HCT116 (cell line): ENCODE results near the gene CLIC5. TPM values are rescaled to one million over a fixed set of nuclear protein-coding genes. Genes with fewer than 3 reads are reported as not detected.

Source experiments
- ATAC-seq: fragments of 200-7000 bp; cut with Tn5 transposase; 2 replicates; pipeline ENCODE4 v1.9.1; 2020; ENCODE audit warnings: mild to moderate bottlenecking, moderate library complexity
- BruUV-seq: library from RNA; stranded (reverse); fragments of 400-500 nt; replicated peaks from 2 replicates; lab custom pipeline; 2021; lab: Mats Ljungman, UMichigan
- CTCF ChIA-PET: fragments of 300-600 bp; sonication (Branson Sonifier 250); formaldehyde crosslinking; loops from one replicate; lab custom pipeline; 2021; ENCODE audit warnings: antibody characterized with exemption; lab: Charles Lee
- POLR2A ChIA-PET: fragments of 300-600, 350-600 bp; sonication (Branson Sonifier 250); formaldehyde crosslinking; loops from one replicate; lab custom pipeline; 2021; ENCODE audit warnings: antibody characterized with exemption; lab: Charles Lee
- RAD21 ChIA-PET, 2 experiments: fragments of 300-600 bp; sonication (Branson Sonifier 250); formaldehyde crosslinking; loops; one replicate each; lab custom pipeline; 2023; ENCODE audit warnings: low total read pairs in 2 of 2; ENCODE audit not compliant: uncharacterized antibody in 2 of 2, unreplicated experiment in 2 of 2, low non-redundant PET in 1 of 2; lab: Charles Lee
- DNase-seq: peaks from one replicate; pipeline ENCODE4 v3.0.0-alpha.2; 2010; ENCODE audit warnings: low read depth, low spot score
- H2AFZ ChIP-seq: fragments of 200-600 bp; shearing (Covaris generic), sonication (generic); 2 replicates; pipeline ENCODE4 v1.6.1; 2017; ENCODE audit warnings: low read depth, mixed run types, mixed read lengths, antibody characterized with exemption, low read length; ENCODE audit not compliant: poor library complexity, severe bottlenecking
- H3K27ac ChIP-seq: 2 replicates; pipeline ENCODE4 v1.5.1; 2012; ENCODE audit warnings: low read depth, low read length
- H3K27me3 ChIP-seq: fragments of 200-600 bp; sonication (generic); 2 replicates; pipeline ENCODE4 v1.6.1; 2016; ENCODE audit warnings: mixed run types, low read length, mixed read lengths; ENCODE audit not compliant: insufficient read depth
- H3K36me3 ChIP-seq, 2 experiments: fragments of 200-500 bp in 1 of 2; fragments of 200-600 bp in 1 of 2; sonication (Bioruptor generic) in 1 of 2; sonication (generic) in 1 of 2; 2 replicates each; pipeline versions ENCODE4 v1.5.1 to v1.6.1; 2014 to 2016; ENCODE audit warnings: low read length in 2 of 2, inconsistent platforms in 1 of 2, mixed read lengths in 1 of 2, mixed run types in 1 of 2; ENCODE audit not compliant: insufficient read depth in 2 of 2, control insufficient read depth in 1 of 2
- H3K4me1 ChIP-seq, 2 experiments: fragments of 200-600 bp in 1 of 2; sonication (generic) in 1 of 2; 2 replicates each; pipeline versions ENCODE4 v1.5.1 to v1.6.1; 2012 to 2017; ENCODE audit warnings: low read length in 2 of 2, inconsistent platforms in 1 of 2, mild to moderate bottlenecking in 1 of 2, mixed read lengths in 1 of 2, mixed run types in 1 of 2, moderate library complexity in 1 of 2; ENCODE audit not compliant: insufficient read depth in 2 of 2, control insufficient read depth in 1 of 2
- H3K4me2 ChIP-seq: fragments of 200-600 bp; sonication (generic); 2 replicates; pipeline ENCODE4 v1.6.1; 2017; ENCODE audit warnings: mixed run types, low read length, mixed read lengths
- H3K4me3 ChIP-seq, 2 experiments: fragments of 200-600 bp in 1 of 2; sonication (generic) in 1 of 2; replicated peaks in 1 of 2; 2 replicates each; pipeline ENCODE4 v1.5.1; 2011 to 2016; ENCODE audit warnings: low read length in 2 of 2, control low read depth in 1 of 2, low read depth in 1 of 2, mild to moderate bottlenecking in 1 of 2, mixed read lengths in 1 of 2, mixed run types in 1 of 2
- H3K79me2 ChIP-seq: fragments of 200-600 bp; sonication (generic); 2 replicates; pipeline ENCODE4 v1.6.1; 2017; ENCODE audit warnings: mild to moderate bottlenecking, mixed run types, low read length, moderate library complexity, mixed read lengths; ENCODE audit not compliant: insufficient read depth
- H3K9ac ChIP-seq: fragments of 200-600 bp; sonication (generic); 2 replicates; pipeline ENCODE4 v1.6.1; 2016; ENCODE audit warnings: low read length, mixed read lengths
- H3K9me2 ChIP-seq: fragments of 200-600 bp; sonication (generic), shearing (Covaris generic); 2 replicates; pipeline ENCODE4 v1.6.1; 2017; ENCODE audit warnings: mixed run types, mild to moderate bottlenecking, moderate library complexity; ENCODE audit not compliant: insufficient read depth
- H3K9me3 ChIP-seq, 2 experiments: fragments of 200-500 bp in 1 of 2; fragments of 200-600 bp in 1 of 2; sonication (Bioruptor generic) in 1 of 2; sonication (generic) in 1 of 2; 2 replicates each; pipeline ENCODE4 v1.6.1; 2014 to 2017; ENCODE audit warnings: low read length in 2 of 2, mixed read lengths in 2 of 2, inconsistent platforms in 1 of 2, low read depth in 1 of 2, mild to moderate bottlenecking in 1 of 2, mixed run types in 1 of 2, moderate library complexity in 1 of 2; ENCODE audit not compliant: control insufficient read depth in 1 of 2, insufficient read depth in 1 of 2
- H4K20me1 ChIP-seq: fragments of 200-600 bp; sonication (generic), shearing (Covaris generic); 2 replicates; pipeline ENCODE4 v1.6.1; 2017; ENCODE audit warnings: mixed run types, mild to moderate bottlenecking, moderate library complexity; ENCODE audit not compliant: insufficient read depth
- CBX3 ChIP-seq: IDR thresholded peaks from 2 replicates; pipeline ENCODE4 v1.6.1; 2012; ENCODE audit warnings: low read depth
- CEBPB ChIP-seq: IDR thresholded peaks from 2 replicates; pipeline ENCODE4 v1.6.1; 2012; ENCODE audit warnings: low read depth
- EGR1 ChIP-seq: IDR thresholded peaks from 2 replicates; pipeline ENCODE4 v1.6.1; 2012; ENCODE audit warnings: low read depth
- ELF1 ChIP-seq: IDR thresholded peaks from 2 replicates; pipeline ENCODE4 v1.6.1; 2012; ENCODE audit warnings: low read depth, borderline replicate concordance
- EZH2 ChIP-seq: fragments of 200-600 bp; sonication (generic); IDR thresholded peaks from 2 replicates; pipeline ENCODE4 v1.6.1; 2017; ENCODE audit warnings: antibody characterized with exemption, mixed run types
- EZH2phosphoT487 ChIP-seq: fragments of 200-600 bp; IDR thresholded peaks from 2 replicates; pipeline ENCODE4 v1.6.1; 2018; ENCODE audit warnings: antibody characterized with exemption, borderline replicate concordance
- FOSL1 ChIP-seq: IDR thresholded peaks from 2 replicates; pipeline ENCODE4 v1.6.1; 2012; ENCODE audit warnings: low read depth
- POLR2A ChIP-seq: IDR thresholded peaks from 2 replicates; pipeline ENCODE4 v1.7.0; 2011; ENCODE audit warnings: borderline replicate concordance; ENCODE audit not compliant: insufficient read depth, insufficient read length; ENCODE audit errors: extremely low read depth
- POLR2AphosphoS5 ChIP-seq: IDR thresholded peaks from 2 replicates; pipeline ENCODE4 v1.6.1; 2011; ENCODE audit warnings: mild to moderate bottlenecking, low read depth, low read length, moderate library complexity
- SIN3A ChIP-seq: IDR thresholded peaks from 2 replicates; pipeline ENCODE4 v1.6.1; 2012; ENCODE audit warnings: low read depth
- SRF ChIP-seq: IDR thresholded peaks from 2 replicates; pipeline ENCODE4 v1.6.1; 2012; ENCODE audit warnings: low read depth
- ZNF274 ChIP-seq: fragments of 200-500 bp; sonication (Bioruptor generic); IDR thresholded peaks from 2 replicates; pipeline ENCODE4 v1.6.1; 2014; ENCODE audit warnings: mild to moderate bottlenecking, low read depth, low read length, inconsistent platforms
- intact Hi-C: fragments of 100-400 bp; cut with micrococcal nuclease; formaldehyde crosslinking; loops from 2 replicates; pipeline ENCODE4 v1.10.0; 2022
- total RNA-seq: library from RNA; stranded (reverse); gene quantifications from one replicate; pipeline ENCODE4 v1.2.1, GENCODE V29; 2021; ENCODE audit not compliant: unreplicated experiment
- TF ChIP-seq, protein P1 (sequence below): IDR thresholded peaks from 2 replicates; pipeline ENCODE4 v1.6.1; 2012
- TF ChIP-seq, protein P2 (sequence below): IDR thresholded peaks from 2 replicates; pipeline ENCODE4 v1.6.1; 2012
- TF ChIP-seq, protein P3 (sequence below): IDR thresholded peaks from 2 replicates; pipeline ENCODE4 v1.6.1; 2012; ENCODE audit warnings: low read depth
- TF ChIP-seq, protein P4 (sequence below): IDR thresholded peaks from 2 replicates; pipeline ENCODE4 v1.6.1; 2011; ENCODE audit warnings: mild to moderate bottlenecking, low read length, moderate library complexity; ENCODE audit not compliant: insufficient replicate concordance; ENCODE audit errors: extremely low read depth

Gene CLIC5
- total RNA-seq, 1 experiment from 2014 or later: 0.20 TPM

DNA sequence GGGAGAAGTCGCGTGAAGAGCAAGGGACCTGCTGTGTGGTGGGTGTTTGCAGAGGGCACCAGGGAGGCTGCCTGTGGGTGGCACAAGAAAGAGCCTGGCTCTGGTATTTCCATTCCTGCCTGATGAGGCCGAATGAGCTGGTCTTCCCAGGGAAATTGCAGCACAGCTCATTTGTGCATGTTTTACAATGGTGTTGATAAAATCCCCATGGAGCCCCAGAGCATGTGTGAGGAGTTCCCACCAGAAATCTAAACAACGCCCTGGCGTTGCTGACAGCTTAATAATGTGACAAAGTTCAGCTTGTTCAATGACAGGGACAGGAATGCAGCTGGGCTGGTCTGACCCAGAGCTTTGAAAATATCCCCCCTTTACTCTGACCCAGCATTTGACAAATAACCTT, 135.5 kb downstream of the CLIC5 start:
- H4K20me1 ChIP-seq: no peaks in the 10 kb centered on the region
- H3K79me2 ChIP-seq: no peaks in the 10 kb centered on the region
- no peaks in the 10 kb centered on the region for H3K36me3 ChIP-seq
- intact Hi-C loops: no loop called here
- ChIA-PET CTCF (no interaction called here), POLR2A (no interaction called here), RAD21 (no interaction called here)
- H3K9ac ChIP-seq: no peak overlapping the region
- H3K27me3 ChIP-seq: no peaks in the 10 kb centered on the region
- no peaks in the 10 kb centered on the region for H3K9me2 ChIP-seq
- DNase-seq: no peak
- H2AFZ ChIP-seq: no peak overlapping the region
- no peak for ATAC-seq
- BruUV-seq: no TSS peak
- H3K4me3 ChIP-seq: no peak overlapping the region
- no peaks in the 10 kb centered on the region for H3K4me1 ChIP-seq
- H3K27ac ChIP-seq: no peak overlapping the region
- no peaks in the 10 kb centered on the region for H3K9me3 ChIP-seq
- no peak overlapping the region for H3K4me2 ChIP-seq
- TF ChIP-seq EZH2 (no peak), POLR2A (no peak), SRF (no peak), CBX3 (no peak), SIN3A (no peak), POLR2AphosphoS5 (no peak), ELF1 (no peak), FOSL1 (no peak), CEBPB (no peak), EGR1 (no peak), ZNF274 (no peak), EZH2phosphoT487 (no peak)
- TF ChIP-seq, protein P1, sequence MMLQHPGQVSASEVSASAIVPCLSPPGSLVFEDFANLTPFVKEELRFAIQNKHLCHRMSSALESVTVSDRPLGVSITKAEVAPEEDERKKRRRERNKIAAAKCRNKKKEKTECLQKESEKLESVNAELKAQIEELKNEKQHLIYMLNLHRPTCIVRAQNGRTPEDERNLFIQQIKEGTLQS: no peak
- TF ChIP-seq, protein P2, sequence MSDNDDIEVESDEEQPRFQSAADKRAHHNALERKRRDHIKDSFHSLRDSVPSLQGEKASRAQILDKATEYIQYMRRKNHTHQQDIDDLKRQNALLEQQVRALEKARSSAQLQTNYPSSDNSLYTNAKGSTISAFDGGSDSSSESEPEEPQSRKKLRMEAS: no peak
- TF ChIP-seq, protein P3, sequence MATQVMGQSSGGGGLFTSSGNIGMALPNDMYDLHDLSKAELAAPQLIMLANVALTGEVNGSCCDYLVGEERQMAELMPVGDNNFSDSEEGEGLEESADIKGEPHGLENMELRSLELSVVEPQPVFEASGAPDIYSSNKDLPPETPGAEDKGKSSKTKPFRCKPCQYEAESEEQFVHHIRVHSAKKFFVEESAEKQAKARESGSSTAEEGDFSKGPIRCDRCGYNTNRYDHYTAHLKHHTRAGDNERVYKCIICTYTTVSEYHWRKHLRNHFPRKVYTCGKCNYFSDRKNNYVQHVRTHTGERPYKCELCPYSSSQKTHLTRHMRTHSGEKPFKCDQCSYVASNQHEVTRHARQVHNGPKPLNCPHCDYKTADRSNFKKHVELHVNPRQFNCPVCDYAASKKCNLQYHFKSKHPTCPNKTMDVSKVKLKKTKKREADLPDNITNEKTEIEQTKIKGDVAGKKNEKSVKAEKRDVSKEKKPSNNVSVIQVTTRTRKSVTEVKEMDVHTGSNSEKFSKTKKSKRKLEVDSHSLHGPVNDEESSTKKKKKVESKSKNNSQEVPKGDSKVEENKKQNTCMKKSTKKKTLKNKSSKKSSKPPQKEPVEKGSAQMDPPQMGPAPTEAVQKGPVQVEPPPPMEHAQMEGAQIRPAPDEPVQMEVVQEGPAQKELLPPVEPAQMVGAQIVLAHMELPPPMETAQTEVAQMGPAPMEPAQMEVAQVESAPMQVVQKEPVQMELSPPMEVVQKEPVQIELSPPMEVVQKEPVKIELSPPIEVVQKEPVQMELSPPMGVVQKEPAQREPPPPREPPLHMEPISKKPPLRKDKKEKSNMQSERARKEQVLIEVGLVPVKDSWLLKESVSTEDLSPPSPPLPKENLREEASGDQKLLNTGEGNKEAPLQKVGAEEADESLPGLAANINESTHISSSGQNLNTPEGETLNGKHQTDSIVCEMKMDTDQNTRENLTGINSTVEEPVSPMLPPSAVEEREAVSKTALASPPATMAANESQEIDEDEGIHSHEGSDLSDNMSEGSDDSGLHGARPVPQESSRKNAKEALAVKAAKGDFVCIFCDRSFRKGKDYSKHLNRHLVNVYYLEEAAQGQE: no peak
- TF ChIP-seq, protein P4, sequence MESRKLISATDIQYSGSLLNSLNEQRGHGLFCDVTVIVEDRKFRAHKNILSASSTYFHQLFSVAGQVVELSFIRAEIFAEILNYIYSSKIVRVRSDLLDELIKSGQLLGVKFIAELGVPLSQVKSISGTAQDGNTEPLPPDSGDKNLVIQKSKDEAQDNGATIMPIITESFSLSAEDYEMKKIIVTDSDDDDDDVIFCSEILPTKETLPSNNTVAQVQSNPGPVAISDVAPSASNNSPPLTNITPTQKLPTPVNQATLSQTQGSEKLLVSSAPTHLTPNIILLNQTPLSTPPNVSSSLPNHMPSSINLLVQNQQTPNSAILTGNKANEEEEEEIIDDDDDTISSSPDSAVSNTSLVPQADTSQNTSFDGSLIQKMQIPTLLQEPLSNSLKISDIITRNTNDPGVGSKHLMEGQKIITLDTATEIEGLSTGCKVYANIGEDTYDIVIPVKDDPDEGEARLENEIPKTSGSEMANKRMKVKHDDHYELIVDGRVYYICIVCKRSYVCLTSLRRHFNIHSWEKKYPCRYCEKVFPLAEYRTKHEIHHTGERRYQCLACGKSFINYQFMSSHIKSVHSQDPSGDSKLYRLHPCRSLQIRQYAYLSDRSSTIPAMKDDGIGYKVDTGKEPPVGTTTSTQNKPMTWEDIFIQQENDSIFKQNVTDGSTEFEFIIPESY: no peak
- TF ChIP-seq, all 23 proteins: peak for 0
